Testis (tissue), 3 donors: Measurements from ENCODE around the gene ITIH3. TPM values are rescaled to one million over a fixed set of nuclear protein-coding genes. Genes with fewer than 3 reads are reported as not detected.

Experiments used
- DNase-seq: peaks from one replicate; pipeline ENCODE4 v3.0.0-alpha.2; 2019
- H3K27ac ChIP-seq, 2 donors: fragments of 200-600 bp; sonication (generic); one replicate each; pipeline ENCODE4 v1.5.1; 2019
- H3K27me3 ChIP-seq: fragments of 200-600 bp; sonication (generic); one replicate; pipeline ENCODE4 v1.5.1; 2019
- H3K36me3 ChIP-seq: fragments of 200-600 bp; sonication (generic); one replicate; pipeline ENCODE4 v1.5.1; 2017; ENCODE audit warnings: low read depth; ENCODE audit errors: missing control alignments
- H3K4me1 ChIP-seq: fragments of 200-600 bp; sonication (generic); one replicate; pipeline ENCODE4 v1.5.1; 2019
- H3K4me3 ChIP-seq, 2 donors: fragments of 200-600 bp; sonication (generic); one replicate each; pipeline ENCODE4 v1.5.1; 2017 to 2019
- H3K9me3 ChIP-seq: fragments of 200-600 bp; sonication (generic); one replicate; pipeline ENCODE4 v1.5.1; 2017
- POLR2A ChIP-seq: fragments of 450-650 bp; IDR thresholded peaks from one replicate; pipeline ENCODE4 v1.6.1; 2017; ENCODE audit warnings: antibody characterized with exemption, mild to moderate bottlenecking, moderate library complexity
- WGBS, 2 donors: methylation state at CpG; one replicate each; pipeline ENCODE4 v1.1.5; 2018; 5-methylcytosine and 5-hydroxymethylcytosine counted together
- intact Hi-C: fragments of 100-400 bp; cut with DNase I; formaldehyde crosslinking; loops from one replicate; pipeline ENCODE4 v1.15.1; 2023; ENCODE audit warnings: low total_unique reads
- polyA plus RNA-seq: library from polyadenylated mRNA; stranded (reverse); fragments of 350-450 nt; fragmentation: Illumina TruSeq; extraction: RNeasy Lipid Tissue Mini Kit (QIAGEN cat#74804); gene quantifications from one replicate; pipeline ENCODE4 v1.2.3, GENCODE V29; 2014; ENCODE audit warnings: low read depth, low replicate concordance; ENCODE audit not compliant: insufficient read depth
- total RNA-seq, 2 donors: library from RNA; depleted of rRNA; stranded (reverse); fragments of >200 nt; gene quantifications; one replicate each; pipeline ENCODE4 v1.2.3, GENCODE V29; 2016
- TF ChIP-seq, protein P1 (sequence below), 3 experiments: fragments of 450-650 bp in 2 of 3; fragments of 200-600 bp in 1 of 3; sonication (generic) in 1 of 3; IDR thresholded peaks; one replicate each; pipeline ENCODE4 v1.5.1; 2016 to 2019; ENCODE audit warnings: antibody characterized with exemption in 3 of 3, mild to moderate bottlenecking in 2 of 3, moderate library complexity in 1 of 3

ITIH3 gene
- total and polyA plus RNA-seq, 3 donors from 2014 or later, result 5.4 to 9.9 (median 6.3) TPM

DNA sequence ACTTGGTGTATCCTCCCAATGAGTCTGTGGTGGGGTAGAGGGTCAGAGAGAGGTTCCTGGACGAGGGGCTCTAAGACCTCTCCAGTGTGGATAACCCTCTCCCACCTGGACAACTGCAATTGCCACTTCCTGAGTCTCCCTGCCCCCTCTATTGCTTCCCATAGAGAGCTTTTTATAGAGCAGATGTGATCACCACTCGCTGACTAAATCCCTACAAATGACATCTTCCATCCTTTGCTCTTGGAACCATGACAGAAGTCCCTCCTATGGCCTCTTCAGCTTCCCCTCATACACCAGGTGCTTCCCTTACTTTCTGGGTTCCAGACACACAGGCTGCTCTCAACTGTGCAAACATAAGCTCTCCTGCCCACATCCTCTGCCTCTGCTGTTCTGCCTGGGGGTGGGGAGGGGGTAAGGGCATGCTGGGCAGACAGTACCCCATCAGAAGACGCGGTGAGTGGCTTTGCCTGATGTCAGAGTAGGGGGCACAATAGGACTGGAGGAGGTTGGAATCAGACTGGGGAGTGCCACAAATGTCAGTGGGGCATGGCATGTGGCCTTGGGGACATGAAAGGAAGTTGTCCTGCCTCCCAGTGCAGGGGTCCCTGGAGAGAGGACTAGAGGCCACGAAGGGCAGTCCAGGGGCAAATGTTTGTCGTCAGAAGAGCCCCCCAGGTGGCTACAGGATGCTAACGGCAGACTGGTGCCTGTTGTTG lies 15.2 kb downstream of the ITIH3 start:
- no peak overlapping the region for H3K4me3 ChIP-seq
- TF ChIP-seq, protein P1, sequence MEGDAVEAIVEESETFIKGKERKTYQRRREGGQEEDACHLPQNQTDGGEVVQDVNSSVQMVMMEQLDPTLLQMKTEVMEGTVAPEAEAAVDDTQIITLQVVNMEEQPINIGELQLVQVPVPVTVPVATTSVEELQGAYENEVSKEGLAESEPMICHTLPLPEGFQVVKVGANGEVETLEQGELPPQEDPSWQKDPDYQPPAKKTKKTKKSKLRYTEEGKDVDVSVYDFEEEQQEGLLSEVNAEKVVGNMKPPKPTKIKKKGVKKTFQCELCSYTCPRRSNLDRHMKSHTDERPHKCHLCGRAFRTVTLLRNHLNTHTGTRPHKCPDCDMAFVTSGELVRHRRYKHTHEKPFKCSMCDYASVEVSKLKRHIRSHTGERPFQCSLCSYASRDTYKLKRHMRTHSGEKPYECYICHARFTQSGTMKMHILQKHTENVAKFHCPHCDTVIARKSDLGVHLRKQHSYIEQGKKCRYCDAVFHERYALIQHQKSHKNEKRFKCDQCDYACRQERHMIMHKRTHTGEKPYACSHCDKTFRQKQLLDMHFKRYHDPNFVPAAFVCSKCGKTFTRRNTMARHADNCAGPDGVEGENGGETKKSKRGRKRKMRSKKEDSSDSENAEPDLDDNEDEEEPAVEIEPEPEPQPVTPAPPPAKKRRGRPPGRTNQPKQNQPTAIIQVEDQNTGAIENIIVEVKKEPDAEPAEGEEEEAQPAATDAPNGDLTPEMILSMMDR (IDR thresholded peaks at IDR 0.05), result no peak
- no peak for TF ChIP-seq POLR2A
- no peaks in the 10 kb centered on the region for H3K4me1 ChIP-seq
- no peaks in the 10 kb centered on the region for H3K9me3 ChIP-seq
- intact Hi-C loops, result no loop called here
- no peaks in the 10 kb centered on the region for H3K36me3 ChIP-seq
- no peaks in the 10 kb centered on the region for H3K27me3 ChIP-seq
- 78 to 82% methylated on average over 7 of the region's 7 CpGs for WGBS, 2 donors
- DNase-seq, result no peak
- H3K27ac ChIP-seq, result no peak overlapping the region

DNA sequence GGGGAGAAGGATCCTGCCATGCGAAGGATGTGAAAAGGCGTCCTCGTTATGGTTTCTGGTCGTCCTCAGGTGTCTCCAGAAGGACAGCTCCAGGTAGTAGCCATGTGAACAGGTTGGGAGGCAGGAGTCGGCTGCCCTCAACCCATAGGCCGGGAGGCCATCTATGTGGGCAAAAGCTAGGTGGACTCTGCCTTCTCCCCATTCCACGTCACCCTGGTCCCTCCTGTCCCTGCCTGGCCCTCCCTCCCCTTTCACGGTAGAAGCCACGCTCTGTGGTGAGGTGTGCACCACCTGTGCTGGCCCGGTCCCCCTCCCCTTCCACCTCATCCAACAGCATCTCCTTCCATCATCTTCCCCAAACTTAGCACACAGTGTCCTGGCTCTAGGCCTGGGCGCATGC lies 16.3 kb downstream of the ITIH3 start:
- H3K27ac ChIP-seq, result no peak overlapping the region
- no peaks in the 10 kb centered on the region for H3K36me3 ChIP-seq
- no peak overlapping the region for H3K4me3 ChIP-seq
- TF ChIP-seq, protein P1 (IDR thresholded peaks at IDR 0.05), result no peak
- no peak for TF ChIP-seq POLR2A
- 91 to 95% methylated on average over 9 to 11 of the region's 11 CpGs for WGBS, 2 donors
- intact Hi-C loops, result no loop called here
- H3K27me3 ChIP-seq, result no peaks in the 10 kb centered on the region
- H3K4me1 ChIP-seq, result no peaks in the 10 kb centered on the region
- DNase-seq, result no peak
- H3K9me3 ChIP-seq, result no peaks in the 10 kb centered on the region

DNA sequence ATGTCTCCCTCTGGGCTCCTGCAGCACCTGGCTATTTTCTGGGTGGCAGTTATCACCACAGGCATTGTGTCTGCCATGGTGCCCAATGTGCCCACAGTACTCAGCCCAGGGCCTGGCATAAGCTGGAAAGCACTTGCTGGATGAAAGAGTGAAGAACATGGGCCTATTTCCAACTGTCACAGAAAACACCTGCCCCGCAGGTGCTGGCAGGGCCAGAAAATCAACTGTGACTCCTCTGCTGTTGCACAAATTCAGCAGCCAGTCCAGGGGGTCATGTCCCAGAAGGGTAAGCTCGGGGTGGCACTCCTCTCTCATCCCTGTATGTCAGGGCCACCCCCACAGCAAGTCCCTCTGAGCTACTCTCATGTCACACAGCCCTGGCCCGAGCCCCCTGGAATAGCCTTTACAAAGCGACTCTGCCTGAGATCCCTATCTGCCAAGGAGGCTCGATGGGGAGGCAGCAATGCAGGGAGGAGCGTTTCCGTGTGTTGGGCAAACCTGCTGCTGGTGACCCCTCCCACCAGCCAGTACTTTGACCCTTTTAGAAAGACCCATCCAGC lies 16.9 kb downstream of the ITIH3 start:
- Histone ChIP-seq H3K36me3 (no peaks in the 10 kb centered on the region), H3K9me3 (no peaks in the 10 kb centered on the region), H3K27me3 (no peaks in the 10 kb centered on the region), H3K4me3 (no peak overlapping the region), H3K27ac (no peak overlapping the region), H3K4me1 (no peaks in the 10 kb centered on the region)
- intact Hi-C loops, result no loop called here
- 87 to 88% methylated on average over 4 to 7 of the region's 7 CpGs for WGBS, 2 donors
- no peak for TF ChIP-seq POLR2A
- TF ChIP-seq, protein P1 (IDR thresholded peaks at IDR 0.05), result no peak
- no peak for DNase-seq

DNA sequence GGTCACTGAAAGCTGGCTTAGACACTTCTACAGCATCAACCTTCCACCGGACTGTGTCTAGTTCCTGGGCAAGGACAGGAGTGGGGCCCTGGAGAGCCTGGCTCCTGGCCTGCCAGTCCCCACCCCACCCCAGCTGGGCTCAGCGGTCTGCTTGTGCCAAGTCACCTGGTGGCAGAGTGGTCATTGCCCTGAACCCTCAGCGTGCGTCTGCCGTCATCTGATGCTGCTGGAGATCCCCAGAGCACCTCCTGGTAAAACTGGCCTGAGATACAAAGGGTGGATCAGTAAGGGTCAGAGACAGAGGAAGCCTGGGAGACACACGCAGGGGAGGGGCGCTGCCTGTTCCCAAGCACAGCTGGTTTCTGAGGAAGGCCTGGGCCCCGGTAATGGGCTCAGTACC lies 19.2 kb downstream of the ITIH3 start:
- WGBS, 2 donors, result 76 to 92% methylated on average over 2 to 8 of the region's 8 CpGs
- no peak overlapping the region for H3K4me3 ChIP-seq
- H3K4me1 ChIP-seq, result no peaks in the 10 kb centered on the region
- no peaks in the 10 kb centered on the region for H3K9me3 ChIP-seq
- H3K27ac ChIP-seq, result no peak overlapping the region
- TF ChIP-seq POLR2A, result no peak
- TF ChIP-seq, protein P1 (IDR thresholded peaks at IDR 0.05), result no peak
- no peaks in the 10 kb centered on the region for H3K27me3 ChIP-seq
- intact Hi-C loops, result no loop called here
- DNase-seq, result no peak
- no peaks in the 10 kb centered on the region for H3K36me3 ChIP-seq

DNA sequence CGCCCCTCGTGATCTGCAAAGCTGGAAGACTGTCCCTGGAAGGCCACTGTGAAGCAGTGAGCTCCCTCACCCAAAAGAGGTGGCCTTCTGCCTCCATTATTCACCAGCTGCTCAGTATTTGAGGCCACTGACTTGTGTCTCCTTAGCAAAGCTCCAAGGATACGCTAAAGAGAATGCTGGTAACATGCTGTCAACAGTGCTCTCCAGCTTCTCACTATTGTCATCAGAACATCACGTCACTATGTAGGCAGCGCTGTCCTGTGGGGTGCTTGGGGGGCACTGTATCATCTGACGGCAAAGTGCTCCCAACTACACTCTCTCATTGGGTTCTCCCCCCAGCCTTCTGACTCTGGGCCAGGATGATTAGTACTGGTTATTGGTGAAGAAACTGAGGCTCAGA lies 21.6 kb downstream of the ITIH3 start:
- Histone ChIP-seq H3K27ac (no peak overlapping the region), H3K36me3 (no peaks in the 10 kb centered on the region), H3K4me1 (no peaks in the 10 kb centered on the region), H3K27me3 (no peaks in the 10 kb centered on the region), H3K4me3 (no peak overlapping the region), H3K9me3 (no peaks in the 10 kb centered on the region)
- intact Hi-C loops, result no loop called here
- WGBS, 2 donors, result 93 to 97% methylated on average over 5 to 6 of the region's 6 CpGs
- no peak for DNase-seq
- TF ChIP-seq POLR2A, result no peak
- TF ChIP-seq, protein P1 (IDR thresholded peaks at IDR 0.05), result no peak
